GM19240 (cell line): ENCODE data around the gene STARD13.

Experiments used
- DNase-seq: peaks from one replicate; pipeline ENCODE4 v3.0.0; 2011; ENCODE audit warnings: low spot score; ENCODE audit not compliant: insufficient read length

STARD13 gene

GRCh38 chr13:33147832-33148231 lies 137.7 kb downstream of the STARD13 start:
- DNase-seq: no peak

GRCh38 chr13:33146843-33147611 lies 138.5 kb downstream of the STARD13 start:
- DNase-seq: peak; percentile 49

GRCh38 chr13:33145667-33146066 lies 139.9 kb downstream of the STARD13 start:
- no peak for DNase-seq

- DNase-seq: no peak
Measured at GRCh38 chr13:33144358-33144784, 141.2 kb downstream of the STARD13 start.

GRCh38 chr13:33139780-33140535 lies 145.6 kb downstream of the STARD13 start:
- DNase-seq: no peak

GRCh38 chr13:33139184-33139583 lies 146.4 kb downstream of the STARD13 start:
- no peak for DNase-seq

- DNase-seq: no peak
Measured at GRCh38 chr13:33138441-33138840, 147.1 kb downstream of the STARD13 start.

- DNase-seq: no peak
Measured at GRCh38 chr13:33137721-33138120, 147.8 kb downstream of the STARD13 start.

- no peak for DNase-seq
Measured at GRCh38 chr13:33135097-33135496, 150.5 kb downstream of the STARD13 start.

GRCh38 chr13:33134213-33134612 lies 151.3 kb downstream of the STARD13 start:
- DNase-seq: no peak

- no peak for DNase-seq
Measured at GRCh38 chr13:33132644-33133440, 152.7 kb downstream of the STARD13 start.

- DNase-seq: no peak
Measured at GRCh38 chr13:33129886-33130285, 155.7 kb downstream of the STARD13 start.

GRCh38 chr13:33129094-33129832 lies 156.3 kb downstream of the STARD13 start:
- DNase-seq: no peak

- DNase-seq: no peak
Measured at GRCh38 chr13:33128134-33128533, 157.4 kb downstream of the STARD13 start.

- no peak for DNase-seq
Measured at GRCh38 chr13:33127009-33127551, 158.5 kb downstream of the STARD13 start.

GRCh38 chr13:33125821-33126570 lies 159.6 kb downstream of the STARD13 start:
- DNase-seq: no peak

- DNase-seq: no peak
Measured at GRCh38 chr13:33123066-33123859, 162.3 kb downstream of the STARD13 start.

- no peak for DNase-seq
Measured at GRCh38 chr13:33119856-33120543, 165.6 kb downstream of the STARD13 start.
